ENCODE results near the gene MC3R. TPM values are rescaled to one million over a fixed set of nuclear protein-coding genes. Genes with fewer than 3 reads are reported as not detected.

The MC3R gene
- total RNA-seq, 2 donors from 2014 or later, result not detected

- ATAC-seq (no peak), DNase-seq (no peak)
- no peaks in the 10 kb centered on the region for H3K4me1 Mint-ChIP-seq
- no peak overlapping the region for H3K4me3 Mint-ChIP-seq
- no peaks in the 10 kb centered on the region for H3K9me3 ChIP-seq (ENCODE audit: control insufficient read depth, low read length, poor library complexity, severe bottlenecking)
- no peak overlapping the region for H3K27ac Mint-ChIP-seq
- no peaks in the 10 kb centered on the region for H3K36me3 Mint-ChIP-seq (ENCODE audit: low read depth)
- peaks cover 17% of the 10 kb centered on the region for H3K27me3 Mint-ChIP-seq
Measured at GRCh38 chr20:56222945-56223344, 25.6 kb upstream of the MC3R start.

GRCh38 chr20:56223352-56223751, 25.2 kb upstream of the MC3R start:
- H3K4me3 Mint-ChIP-seq, result no peak overlapping the region
- H3K9me3 ChIP-seq (ENCODE audit: control insufficient read depth, low read length, poor library complexity, severe bottlenecking), result no peaks in the 10 kb centered on the region
- no peak overlapping the region for H3K27ac Mint-ChIP-seq
- H3K4me1 Mint-ChIP-seq, result no peaks in the 10 kb centered on the region
- ATAC-seq (no peak), DNase-seq (no peak)
- H3K27me3 Mint-ChIP-seq, result peaks cover 21% of the 10 kb centered on the region
- H3K36me3 Mint-ChIP-seq (ENCODE audit: low read depth), result no peaks in the 10 kb centered on the region

- Mint-ChIP-seq H3K4me3 (no peak overlapping the region), H3K4me1 (no peaks in the 10 kb centered on the region), H3K36me3 (ENCODE audit: low read depth) (no peaks in the 10 kb centered on the region), H3K27me3 (peaks cover 15% of the 10 kb centered on the region), H3K27ac (no peak overlapping the region)
- no peaks in the 10 kb centered on the region for H3K9me3 ChIP-seq (ENCODE audit: control insufficient read depth, low read length, poor library complexity, severe bottlenecking)
- DNase-seq (no peak), ATAC-seq (no peak)
Measured at GRCh38 chr20:56228021-56228420, 20.5 kb upstream of the MC3R start.

- Mint-ChIP-seq H3K4me3 (no peak overlapping the region), H3K36me3 (ENCODE audit: low read depth) (no peaks in the 10 kb centered on the region), H3K27me3 (peaks cover 15% of the 10 kb centered on the region)
Measured at GRCh38 chr20:56229812-56230211, 18.7 kb upstream of the MC3R start.

GRCh38 chr20:56234110-56234509, 14.4 kb upstream of the MC3R start:
- no peak overlapping the region for H3K4me3 Mint-ChIP-seq
- H3K27me3 Mint-ChIP-seq, result no peaks in the 10 kb centered on the region
- no peaks in the 10 kb centered on the region for H3K4me1 Mint-ChIP-seq
- H3K36me3 Mint-ChIP-seq (ENCODE audit: low read depth), result peaks cover 2% of the 10 kb centered on the region
- ATAC-seq (no peak), DNase-seq (no peak)
- no peak overlapping the region for H3K27ac Mint-ChIP-seq
- H3K9me3 ChIP-seq (ENCODE audit: control insufficient read depth, low read length, poor library complexity, severe bottlenecking), result no peaks in the 10 kb centered on the region

More at GRCh38 chr20:56229812-56230211, 18.7 kb upstream of the MC3R start:
- DNase-seq (no peak), ATAC-seq (no peak)
- no peaks in the 10 kb centered on the region for H3K9me3 ChIP-seq (ENCODE audit: control insufficient read depth, low read length, poor library complexity, severe bottlenecking)
- H3K27ac Mint-ChIP-seq, result no peak overlapping the region
- no peaks in the 10 kb centered on the region for H3K4me1 Mint-ChIP-seq

GRCh38 chr20:56237335-56237734, 11.2 kb upstream of the MC3R start:
- H3K9me3 ChIP-seq (ENCODE audit: control insufficient read depth, low read length, poor library complexity, severe bottlenecking), result no peaks in the 10 kb centered on the region
- no peak for DNase-seq
- H3K4me1 Mint-ChIP-seq, result no peaks in the 10 kb centered on the region

GRCh38 chr20:56244259-56244658, 4.3 kb upstream of the MC3R start:
- Mint-ChIP-seq H3K36me3 (ENCODE audit: low read depth) (peaks cover 3% of the 10 kb centered on the region), H3K27ac (no peak overlapping the region), H3K27me3 (peaks cover 48% of the 10 kb centered on the region), H3K4me1 (peaks cover 2% of the 10 kb centered on the region), H3K4me3 (no peak overlapping the region)
- no peak for DNase-seq
- H3K9me3 ChIP-seq (ENCODE audit: control insufficient read depth, low read length, poor library complexity, severe bottlenecking), result no peaks in the 10 kb centered on the region
- ATAC-seq, result no peak

More at GRCh38 chr20:56237335-56237734, 11.2 kb upstream of the MC3R start:
- no peaks in the 10 kb centered on the region for H3K27me3 Mint-ChIP-seq
- H3K36me3 Mint-ChIP-seq (ENCODE audit: low read depth), result peaks cover 6% of the 10 kb centered on the region
- no peak overlapping the region for H3K27ac Mint-ChIP-seq
- no peak overlapping the region for H3K4me3 Mint-ChIP-seq
- no peak for ATAC-seq

- DNase-seq (no peak), ATAC-seq (no peak)
- peaks cover 54% of the 10 kb centered on the region for H3K27me3 Mint-ChIP-seq
- H3K36me3 Mint-ChIP-seq (ENCODE audit: low read depth), result peaks cover 2% of the 10 kb centered on the region
- no peak overlapping the region for H3K27ac Mint-ChIP-seq
- no peak overlapping the region for H3K4me3 Mint-ChIP-seq
- peaks cover 2% of the 10 kb centered on the region for H3K4me1 Mint-ChIP-seq
- no peaks in the 10 kb centered on the region for H3K9me3 ChIP-seq (ENCODE audit: control insufficient read depth, low read length, poor library complexity, severe bottlenecking)
Measured at GRCh38 chr20:56245761-56246160, 2.8 kb upstream of the MC3R start.

GRCh38 chr20:56249244-56249955, 868 bp downstream of the MC3R start:
- Mint-ChIP-seq H3K4me3 (no peak overlapping the region), H3K27ac (no peak overlapping the region), H3K27me3 (peaks cover 70% of the 10 kb centered on the region), H3K4me1 (peaks cover 2% of the 10 kb centered on the region), H3K36me3 (ENCODE audit: low read depth) (peaks cover 2% of the 10 kb centered on the region)
- DNase-seq (no peak), ATAC-seq (no peak)
- no peaks in the 10 kb centered on the region for H3K9me3 ChIP-seq (ENCODE audit: control insufficient read depth, low read length, poor library complexity, severe bottlenecking)

- DNase-seq (no peak), ATAC-seq (no peak)
- Mint-ChIP-seq H3K27me3 (peaks cover 69% of the 10 kb centered on the region), H3K27ac (no peak overlapping the region), H3K36me3 (ENCODE audit: low read depth) (peaks cover 2% of the 10 kb centered on the region), H3K4me1 (peaks cover 2% of the 10 kb centered on the region), H3K4me3 (no peak overlapping the region)
- H3K9me3 ChIP-seq (ENCODE audit: control insufficient read depth, low read length, poor library complexity, severe bottlenecking), result no peaks in the 10 kb centered on the region
Measured at GRCh38 chr20:56249956-56250355, 1.4 kb downstream of the MC3R start.

GRCh38 chr20:56257604-56258003, 9.1 kb downstream of the MC3R start:
- DNase-seq, result no peak
- no peak for ATAC-seq
- Mint-ChIP-seq H3K4me3 (no peak overlapping the region), H3K4me1 (no peaks in the 10 kb centered on the region), H3K27me3 (peaks cover 52% of the 10 kb centered on the region), H3K36me3 (ENCODE audit: low read depth) (no peaks in the 10 kb centered on the region), H3K27ac (no peak overlapping the region)
- H3K9me3 ChIP-seq (ENCODE audit: control insufficient read depth, low read length, poor library complexity, severe bottlenecking), result no peaks in the 10 kb centered on the region

GRCh38 chr20:56259948-56260347, 11.4 kb downstream of the MC3R start:
- no peak overlapping the region for H3K4me3 Mint-ChIP-seq
- H3K4me1 Mint-ChIP-seq, result no peaks in the 10 kb centered on the region
- DNase-seq, result no peak
- ATAC-seq, result no peak
- H3K36me3 Mint-ChIP-seq (ENCODE audit: low read depth), result no peaks in the 10 kb centered on the region
- H3K27ac Mint-ChIP-seq, result no peak overlapping the region
- no peaks in the 10 kb centered on the region for H3K9me3 ChIP-seq (ENCODE audit: control insufficient read depth, low read length, poor library complexity, severe bottlenecking)
- H3K27me3 Mint-ChIP-seq, result peaks cover 61% of the 10 kb centered on the region

- Mint-ChIP-seq H3K4me3 (no peak overlapping the region), H3K27ac (no peak overlapping the region), H3K27me3 (peaks cover 57% of the 10 kb centered on the region), H3K36me3 (ENCODE audit: low read depth) (peaks cover under 1% of the 10 kb centered on the region), H3K4me1 (no peaks in the 10 kb centered on the region)
- no peaks in the 10 kb centered on the region for H3K9me3 ChIP-seq (ENCODE audit: control insufficient read depth, low read length, poor library complexity, severe bottlenecking)
- DNase-seq (no peak), ATAC-seq (no peak)
Measured at GRCh38 chr20:56268536-56268935, 20.0 kb downstream of the MC3R start.

- no peak overlapping the region for H3K27ac Mint-ChIP-seq
Measured at GRCh38 chr20:56271974-56272373, 23.4 kb downstream of the MC3R start.

More at GRCh38 chr20:56271974-56272373, 23.4 kb downstream of the MC3R start:
- H3K9me3 ChIP-seq (ENCODE audit: control insufficient read depth, low read length, poor library complexity, severe bottlenecking), result no peaks in the 10 kb centered on the region
- DNase-seq (no peak), ATAC-seq (no peak)
- Mint-ChIP-seq H3K4me1 (no peaks in the 10 kb centered on the region), H3K27me3 (peaks cover 50% of the 10 kb centered on the region), H3K4me3 (no peak overlapping the region), H3K36me3 (ENCODE audit: low read depth) (peaks cover 4% of the 10 kb centered on the region)

Measured in T-helper 17 cell (primary cell).